ENCODE data around the gene SPEF2. TPM values are rescaled to one million over a fixed set of nuclear protein-coding genes. Genes with fewer than 3 reads are reported as not detected.

Gene SPEF2
- total RNA-seq, 1 donor from 2014 or later = 3.4 TPM

GRCh38 chr5:35660451-35660850 lies 42.8 kb downstream of the SPEF2 start:
- no peak overlapping the region for H3K27ac Mint-ChIP-seq (ENCODE audit: unreplicated experiment)
- H3K4me1 Mint-ChIP-seq (ENCODE audit: low read depth, unreplicated experiment) = peaks cover 11% of the 10 kb centered on the region
- no peaks in the 10 kb centered on the region for H4K20me1 ChIP-seq (ENCODE audit: insufficient read depth, low read length)
- no peaks in the 10 kb centered on the region for H3K27me3 ChIP-seq (ENCODE audit: insufficient read depth, low read length)
- no peaks in the 10 kb centered on the region for H3K36me3 ChIP-seq (ENCODE audit: insufficient read depth, low read length)
- DNase-seq (ENCODE audit: low read depth) (no peak), FAIRE-seq (no peak)
- no peaks in the 10 kb centered on the region for H3K27me3 Mint-ChIP-seq (ENCODE audit: low read depth, unreplicated experiment)
- no peaks in the 10 kb centered on the region for H3K79me2 ChIP-seq (ENCODE audit: insufficient read depth, low read length)
- H3K9me3 Mint-ChIP-seq (ENCODE audit: unreplicated experiment) = peaks cover 2% of the 10 kb centered on the region
- H3K36me3 Mint-ChIP-seq (ENCODE audit: low read depth, unreplicated experiment) = no peaks in the 10 kb centered on the region
- H2AFZ ChIP-seq (ENCODE audit: low read depth, low read length) = no peak overlapping the region
- H3K9me3 ChIP-seq (ENCODE audit: insufficient read depth, low read depth, low read length) = no peaks in the 10 kb centered on the region
- TF ChIP-seq, protein P1, sequence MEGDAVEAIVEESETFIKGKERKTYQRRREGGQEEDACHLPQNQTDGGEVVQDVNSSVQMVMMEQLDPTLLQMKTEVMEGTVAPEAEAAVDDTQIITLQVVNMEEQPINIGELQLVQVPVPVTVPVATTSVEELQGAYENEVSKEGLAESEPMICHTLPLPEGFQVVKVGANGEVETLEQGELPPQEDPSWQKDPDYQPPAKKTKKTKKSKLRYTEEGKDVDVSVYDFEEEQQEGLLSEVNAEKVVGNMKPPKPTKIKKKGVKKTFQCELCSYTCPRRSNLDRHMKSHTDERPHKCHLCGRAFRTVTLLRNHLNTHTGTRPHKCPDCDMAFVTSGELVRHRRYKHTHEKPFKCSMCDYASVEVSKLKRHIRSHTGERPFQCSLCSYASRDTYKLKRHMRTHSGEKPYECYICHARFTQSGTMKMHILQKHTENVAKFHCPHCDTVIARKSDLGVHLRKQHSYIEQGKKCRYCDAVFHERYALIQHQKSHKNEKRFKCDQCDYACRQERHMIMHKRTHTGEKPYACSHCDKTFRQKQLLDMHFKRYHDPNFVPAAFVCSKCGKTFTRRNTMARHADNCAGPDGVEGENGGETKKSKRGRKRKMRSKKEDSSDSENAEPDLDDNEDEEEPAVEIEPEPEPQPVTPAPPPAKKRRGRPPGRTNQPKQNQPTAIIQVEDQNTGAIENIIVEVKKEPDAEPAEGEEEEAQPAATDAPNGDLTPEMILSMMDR (IDR thresholded peaks at IDR 0.05; ENCODE audit: insufficient read depth, low read depth, low read length) = no peak
- TF ChIP-seq EZH2 (IDR thresholded peaks at IDR 0.05; ENCODE audit: insufficient read depth, low read length) = no peak
- no peak overlapping the region for H3K9ac ChIP-seq (ENCODE audit: low read length)
- no peak overlapping the region for H3K4me2 ChIP-seq (ENCODE audit: low read length)
- no peak overlapping the region for H3K4me3 ChIP-seq (ENCODE audit: insufficient read depth, low read depth, low read length)
- no peak overlapping the region for H3K4me3 Mint-ChIP-seq (ENCODE audit: unreplicated experiment)
- H3K4me1 ChIP-seq (ENCODE audit: insufficient read depth, low read length) = no peaks in the 10 kb centered on the region
- no peak overlapping the region for H3K27ac ChIP-seq (ENCODE audit: low read depth, low read length)

GRCh38 chr5:35664584-35664983 lies 46.9 kb downstream of the SPEF2 start:
- no peak for DNase-seq (ENCODE audit: low read depth)
- Mint-ChIP-seq H3K27me3 (ENCODE audit: low read depth, unreplicated experiment) (no peaks in the 10 kb centered on the region), H3K4me3 (ENCODE audit: unreplicated experiment) (no peak overlapping the region), H3K9me3 (ENCODE audit: unreplicated experiment) (peaks cover 2% of the 10 kb centered on the region), H3K36me3 (ENCODE audit: low read depth, unreplicated experiment) (no peaks in the 10 kb centered on the region), H3K27ac (ENCODE audit: unreplicated experiment) (no peak overlapping the region), H3K4me1 (ENCODE audit: low read depth, unreplicated experiment) (no peaks in the 10 kb centered on the region)
- Histone ChIP-seq H3K27me3 (ENCODE audit: insufficient read depth, low read length) (no peaks in the 10 kb centered on the region), H3K79me2 (ENCODE audit: insufficient read depth, low read length) (no peaks in the 10 kb centered on the region), H3K4me1 (ENCODE audit: insufficient read depth, low read length) (no peaks in the 10 kb centered on the region), H3K4me3 (ENCODE audit: insufficient read depth, low read depth, low read length) (no peak overlapping the region), H3K4me2 (ENCODE audit: low read length) (no peak overlapping the region), H3K9me3 (ENCODE audit: insufficient read depth, low read depth, low read length) (no peaks in the 10 kb centered on the region), H3K27ac (ENCODE audit: low read depth, low read length) (no peak overlapping the region), H4K20me1 (ENCODE audit: insufficient read depth, low read length) (no peaks in the 10 kb centered on the region), H3K9ac (ENCODE audit: low read length) (no peak overlapping the region), H2AFZ (ENCODE audit: low read depth, low read length) (no peak overlapping the region), H3K36me3 (ENCODE audit: insufficient read depth, low read length) (no peaks in the 10 kb centered on the region)
- TF ChIP-seq, protein P1 (IDR thresholded peaks at IDR 0.05; ENCODE audit: insufficient read depth, low read depth, low read length) = no peak
- TF ChIP-seq EZH2 (IDR thresholded peaks at IDR 0.05; ENCODE audit: insufficient read depth, low read length) = no peak
- FAIRE-seq = no peak

GRCh38 chr5:35665096-35665495 lies 47.4 kb downstream of the SPEF2 start:
- Histone ChIP-seq H3K4me2 (ENCODE audit: low read length) (no peak overlapping the region), H3K4me3 (ENCODE audit: insufficient read depth, low read depth, low read length) (no peak overlapping the region), H2AFZ (ENCODE audit: low read depth, low read length) (no peak overlapping the region), H3K36me3 (ENCODE audit: insufficient read depth, low read length) (no peaks in the 10 kb centered on the region), H4K20me1 (ENCODE audit: insufficient read depth, low read length) (no peaks in the 10 kb centered on the region), H3K27ac (ENCODE audit: low read depth, low read length) (no peak overlapping the region), H3K9me3 (ENCODE audit: insufficient read depth, low read depth, low read length) (no peaks in the 10 kb centered on the region), H3K27me3 (ENCODE audit: insufficient read depth, low read length) (no peaks in the 10 kb centered on the region), H3K4me1 (ENCODE audit: insufficient read depth, low read length) (no peaks in the 10 kb centered on the region), H3K79me2 (ENCODE audit: insufficient read depth, low read length) (no peaks in the 10 kb centered on the region), H3K9ac (ENCODE audit: low read length) (no peak overlapping the region)
- no peak for FAIRE-seq
- TF ChIP-seq, protein P1 (IDR thresholded peaks at IDR 0.05; ENCODE audit: insufficient read depth, low read depth, low read length) = no peak
- no peak for TF ChIP-seq EZH2 (IDR thresholded peaks at IDR 0.05; ENCODE audit: insufficient read depth, low read length)
- peaks cover 2% of the 10 kb centered on the region for H3K9me3 Mint-ChIP-seq (ENCODE audit: unreplicated experiment)
- no peak overlapping the region for H3K27ac Mint-ChIP-seq (ENCODE audit: unreplicated experiment)
- no peak for DNase-seq (ENCODE audit: low read depth)
- H3K4me1 Mint-ChIP-seq (ENCODE audit: low read depth, unreplicated experiment) = no peaks in the 10 kb centered on the region
- no peak overlapping the region for H3K4me3 Mint-ChIP-seq (ENCODE audit: unreplicated experiment)
- H3K36me3 Mint-ChIP-seq (ENCODE audit: low read depth, unreplicated experiment) = no peaks in the 10 kb centered on the region
- no peaks in the 10 kb centered on the region for H3K27me3 Mint-ChIP-seq (ENCODE audit: low read depth, unreplicated experiment)

Measured in astrocyte (in vitro differentiated cells and primary cell).